DLD1 (cell line): ENCODE measurements around the gene ADCK2.
"Not testable (repeated sequence)": the region's sequence is repeated elsewhere in the genome, so short reads cannot be mapped to it uniquely, and the experiment has no call there.

Experiments used
- in situ Hi-C: cut with HindIII; loops from 2 replicates; pipeline ENCODE4 v1.10.0; 2017; ENCODE audit warnings: low sequenced_read_pairs

The ADCK2 gene

DNA sequence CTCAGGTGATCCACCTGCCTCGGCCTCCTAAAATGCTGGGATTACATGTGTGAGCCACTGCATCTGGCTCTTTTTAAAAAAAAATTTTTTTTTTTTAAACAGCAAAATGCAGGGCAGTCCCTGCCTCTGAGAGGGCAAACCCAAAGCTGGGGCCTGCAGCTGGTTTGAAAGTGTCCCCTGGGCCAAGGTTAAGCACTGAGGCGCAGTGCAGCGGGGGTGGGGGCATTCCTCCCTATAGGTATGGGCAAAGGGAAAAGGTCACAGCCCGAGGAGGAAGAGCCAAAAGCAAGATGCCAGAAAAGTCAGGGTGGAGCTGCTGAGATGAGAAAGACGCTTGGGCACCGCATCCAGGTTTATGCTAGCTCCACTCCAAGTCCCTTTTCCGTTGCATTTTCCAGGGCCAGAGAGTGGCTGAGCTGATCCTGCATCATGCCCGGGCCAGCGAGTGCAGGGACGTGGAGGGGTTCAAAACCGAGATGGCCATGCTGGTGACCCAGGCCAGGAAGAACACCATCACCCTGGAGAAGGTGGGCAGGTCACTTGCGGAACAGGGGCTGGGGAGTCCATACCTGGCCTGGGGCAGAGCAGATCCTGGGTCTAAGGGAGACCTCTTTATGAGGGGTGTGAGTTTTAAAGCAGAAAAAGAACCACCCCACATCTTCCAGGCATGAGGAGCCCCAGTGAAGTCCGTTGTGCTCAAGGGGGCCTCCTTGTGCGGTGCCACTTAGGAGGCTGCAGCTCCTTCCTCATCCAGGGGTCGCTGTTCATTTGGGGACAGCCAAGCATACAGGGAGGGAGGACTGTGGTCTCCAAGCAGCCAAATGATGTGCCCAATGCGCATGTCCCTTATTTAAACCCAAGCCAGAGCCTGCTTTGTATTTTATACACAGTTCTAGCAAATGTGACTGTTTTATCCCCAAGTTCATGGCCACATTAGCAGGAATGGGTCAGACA lies 16.7 kb downstream of the ADCK2 start:
- in situ Hi-C loops = no loop called here

GRCh38 chr7:140691376-140692045 lies 18.8 kb downstream of the ADCK2 start:
- in situ Hi-C loops = no loop called here

DNA sequence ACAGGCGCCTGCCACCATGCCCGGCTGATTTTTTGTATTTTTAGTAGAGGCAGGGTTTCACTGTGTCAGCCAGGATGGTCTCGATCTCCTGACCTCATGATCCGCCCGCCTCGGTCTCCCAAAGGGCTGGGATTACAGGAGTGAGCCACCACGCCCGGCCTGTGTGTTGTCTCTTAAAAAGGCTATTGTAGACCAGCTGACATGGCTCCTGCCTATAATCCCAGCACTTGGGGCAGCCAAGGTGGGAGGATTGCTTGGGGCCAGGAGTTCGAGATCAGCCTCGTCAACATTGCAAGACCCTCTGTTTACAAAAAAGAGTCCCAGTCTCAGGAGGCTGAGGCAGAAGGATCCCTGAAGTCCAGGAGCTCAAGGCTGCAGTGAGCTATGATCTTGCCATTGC lies 21.1 kb downstream of the ADCK2 start:
- in situ Hi-C loops = not testable (repeated sequence)

GRCh38 chr7:140694592-140694991 lies 21.8 kb downstream of the ADCK2 start:
- in situ Hi-C loops = no loop called here

DNA sequence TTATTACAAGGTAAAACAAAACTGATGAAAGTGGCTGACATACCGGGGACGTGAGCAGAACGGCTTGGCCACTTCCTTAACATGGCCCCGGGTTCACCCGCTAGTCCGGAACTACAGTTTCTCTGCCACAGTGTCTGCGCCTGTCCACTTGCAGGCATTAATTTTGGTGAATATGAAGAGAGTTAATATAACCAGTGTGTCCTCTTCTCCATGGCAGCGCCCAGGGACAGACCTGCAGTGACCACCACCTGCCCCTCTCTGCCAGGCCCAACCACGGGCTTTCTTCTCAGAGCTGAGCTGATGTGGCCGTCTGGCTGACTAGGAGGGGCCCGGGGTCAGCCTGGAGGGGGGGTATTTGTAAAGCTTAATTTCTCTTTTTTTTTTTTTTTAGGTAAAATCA lies 22.6 kb downstream of the ADCK2 start:
- in situ Hi-C loops = no loop called here

DNA sequence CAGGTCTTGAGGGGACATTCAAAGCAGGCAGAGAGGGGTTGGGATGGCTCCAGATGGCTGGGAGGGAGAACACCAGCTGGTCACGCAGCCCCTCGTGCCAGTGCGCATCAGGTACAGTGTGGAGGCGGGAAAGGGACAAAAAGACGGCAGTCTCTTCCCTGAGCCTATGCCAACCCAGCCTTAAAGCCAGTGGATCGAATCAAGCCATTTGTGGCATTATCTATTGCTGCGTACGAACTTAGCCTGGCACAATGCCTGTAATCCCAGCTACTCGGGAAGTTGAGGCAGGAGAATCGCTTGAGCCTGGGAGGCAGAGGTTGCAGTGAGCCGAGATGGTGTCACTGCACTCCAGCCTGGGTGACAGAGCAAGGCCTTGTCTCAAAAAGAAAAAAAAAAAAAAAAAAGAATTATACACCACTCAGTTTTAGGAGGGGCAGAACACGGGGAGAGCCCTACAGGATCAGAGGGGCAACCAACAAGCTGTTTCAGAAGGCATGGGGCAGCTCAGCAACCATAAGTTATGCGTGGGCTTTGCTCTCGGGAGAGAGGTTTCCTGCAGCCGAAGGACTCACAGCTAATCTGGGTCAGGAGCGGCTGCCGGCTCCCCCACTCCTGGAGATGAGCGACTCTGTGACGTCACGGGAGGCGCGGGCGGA lies 23.4 kb downstream of the ADCK2 start:
- in situ Hi-C loops = no loop called here

DNA sequence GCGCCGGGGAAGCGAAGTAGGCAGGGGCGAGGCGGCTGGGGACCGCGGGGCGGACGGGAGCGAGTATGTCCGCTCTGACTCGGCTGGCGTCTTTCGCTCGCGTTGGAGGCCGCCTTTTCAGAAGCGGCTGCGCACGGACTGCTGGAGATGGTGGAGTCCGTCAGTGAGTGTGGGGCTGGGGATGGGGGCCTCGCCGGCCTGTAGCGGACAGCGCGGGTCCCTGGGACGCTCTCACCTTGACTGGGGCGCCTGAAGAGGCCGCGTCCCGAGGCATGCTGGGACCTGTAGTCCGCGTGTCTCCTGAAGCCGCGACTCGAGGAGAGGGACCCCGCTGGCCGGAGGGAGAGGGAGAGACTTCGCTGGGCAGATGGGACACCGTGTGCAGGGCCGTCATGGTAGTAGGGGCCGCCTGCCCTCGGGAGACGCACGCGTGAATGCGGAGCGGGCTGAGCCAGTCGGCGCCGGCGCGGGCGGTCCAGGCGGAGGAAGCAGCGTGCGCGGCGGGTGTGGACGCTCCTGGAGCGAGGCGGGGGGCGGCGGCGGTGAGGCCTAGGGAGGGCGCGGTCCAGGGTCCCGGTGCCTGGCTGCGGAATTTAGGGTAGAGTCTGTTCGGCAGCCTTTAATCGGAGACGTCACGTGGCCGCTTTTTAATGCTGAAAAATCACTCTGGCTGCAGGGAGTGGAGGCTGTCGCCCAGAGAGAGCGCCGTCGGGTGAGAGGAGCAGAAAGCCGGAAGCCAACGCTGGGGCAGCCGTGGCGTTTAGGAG lies 24.1 kb downstream of the ADCK2 start, which contains the start of gene NDUFB2:
TSS of gene NDUFB2 (plus strand) at position 29 of the 767 bp plus-strand sequence. CDS start at position 66, 37 bp downstream.
- in situ Hi-C loops = no loop called here

GRCh38 chr7:140697447-140698143 lies 24.9 kb downstream of the ADCK2 start:
- in situ Hi-C loops = no loop called here

DNA sequence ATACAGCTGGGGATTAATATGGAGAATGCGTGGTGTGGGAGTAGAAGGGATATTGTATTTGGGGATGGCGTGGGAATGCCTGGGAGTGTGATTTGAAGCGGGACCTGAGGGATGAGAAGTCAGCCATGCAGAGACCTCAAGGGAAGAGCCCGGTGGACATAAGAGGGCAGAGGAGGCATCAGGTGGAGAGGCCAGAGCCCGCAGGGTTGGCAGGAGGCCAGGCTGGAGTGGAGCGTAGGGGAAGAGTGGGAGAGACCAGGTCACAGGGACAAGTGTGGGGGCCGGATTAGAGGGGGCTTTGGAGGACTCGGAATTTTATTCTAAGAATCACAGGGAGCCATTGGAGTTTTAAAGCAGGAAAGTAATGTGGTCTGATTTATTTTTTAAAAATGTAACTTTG lies 25.7 kb downstream of the ADCK2 start:
- in situ Hi-C loops = no loop called here

- in situ Hi-C loops = no loop called here
These were observed 30.0 kb downstream of the ADCK2 start for GRCh38 chr7:140702774-140703173.

GRCh38 chr7:140704205-140704604 lies 31.5 kb downstream of the ADCK2 start:
- in situ Hi-C loops = no loop called here

GRCh38 chr7:140707132-140707531 lies 34.4 kb downstream of the ADCK2 start:
- in situ Hi-C loops = no loop called here

DNA sequence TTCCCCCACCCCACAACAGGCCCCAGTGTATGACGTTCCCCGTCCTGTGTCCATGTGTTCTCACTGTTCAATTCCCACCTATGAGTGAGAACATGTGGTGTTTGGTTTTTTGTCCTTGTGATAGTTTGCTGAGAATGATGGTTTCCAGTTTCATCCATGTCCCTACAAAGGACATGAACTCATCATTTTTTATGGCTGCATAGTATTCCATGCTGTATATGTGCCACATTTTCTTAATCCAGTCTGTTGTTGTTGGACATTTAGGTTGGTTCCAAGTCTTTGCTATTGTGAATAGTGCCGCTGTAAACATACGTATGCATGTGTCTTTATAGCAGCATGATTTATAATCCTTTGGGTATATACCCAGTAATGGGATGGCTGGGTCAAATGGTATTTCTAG lies 36.0 kb downstream of the ADCK2 start:
- in situ Hi-C loops = not testable (repeated sequence)

DNA sequence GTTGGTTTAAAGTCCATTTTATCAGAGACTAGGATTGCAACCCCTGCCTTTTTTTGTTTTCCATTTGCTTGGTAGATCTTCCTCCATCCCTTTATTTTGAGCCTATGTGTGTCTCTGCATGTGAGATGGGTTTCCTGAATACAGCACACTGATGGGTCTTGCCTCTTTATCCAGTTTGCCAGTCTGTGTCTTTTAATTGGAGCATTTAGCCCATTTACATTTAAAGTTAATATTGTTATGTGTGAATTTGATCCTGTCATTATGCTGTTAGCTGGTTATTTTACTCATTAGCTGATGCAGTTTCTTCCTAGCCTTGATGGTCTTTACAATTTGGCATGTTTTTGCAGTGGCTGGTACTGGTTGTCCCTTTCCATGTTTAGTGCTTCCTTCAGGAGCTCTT lies 39.6 kb downstream of the ADCK2 start:
- in situ Hi-C loops = not testable (repeated sequence)

GRCh38 chr7:140714331-140715040 lies 41.7 kb downstream of the ADCK2 start:
- in situ Hi-C loops = no loop called here

DNA sequence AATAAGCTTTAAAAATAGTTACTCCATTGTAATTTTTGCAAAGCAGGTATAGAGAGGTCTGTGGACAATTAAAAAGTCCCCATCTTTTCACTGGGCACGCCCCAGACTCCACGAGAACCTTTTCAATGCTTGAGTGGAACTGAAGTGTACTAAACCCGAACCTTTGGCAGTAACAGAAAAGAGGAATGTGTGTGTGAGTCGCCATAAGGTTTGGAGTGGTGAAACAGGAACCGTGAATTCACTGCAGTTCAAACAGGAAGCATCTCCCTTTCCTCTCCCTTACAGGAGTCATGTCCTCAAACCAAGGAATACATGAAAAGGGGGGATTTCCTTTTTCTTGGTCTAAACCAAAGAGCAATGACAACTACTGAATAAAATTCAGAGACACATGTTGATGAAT lies 47.0 kb downstream of the ADCK2 start:
- in situ Hi-C loops = no loop called here

DNA sequence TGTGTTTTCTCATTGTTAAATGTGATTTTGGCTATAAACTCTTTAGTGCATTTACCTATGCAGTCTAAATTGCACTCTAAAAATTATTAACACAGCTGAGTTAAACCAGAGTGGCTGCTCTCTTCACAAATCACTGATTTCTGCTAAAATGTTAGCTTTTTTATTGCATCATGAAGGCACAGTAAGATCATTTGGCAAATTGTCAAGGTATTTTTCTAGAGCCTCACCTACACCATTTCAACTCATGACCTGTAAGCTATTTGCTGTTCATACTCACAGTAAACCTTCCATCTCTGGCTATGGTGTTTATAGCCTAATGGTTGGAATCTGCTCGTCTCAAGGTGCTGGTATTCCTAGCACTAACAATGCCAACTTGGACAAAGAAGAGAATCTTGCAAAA lies 49.5 kb downstream of the ADCK2 start:
- in situ Hi-C loops = no loop called here

DNA sequence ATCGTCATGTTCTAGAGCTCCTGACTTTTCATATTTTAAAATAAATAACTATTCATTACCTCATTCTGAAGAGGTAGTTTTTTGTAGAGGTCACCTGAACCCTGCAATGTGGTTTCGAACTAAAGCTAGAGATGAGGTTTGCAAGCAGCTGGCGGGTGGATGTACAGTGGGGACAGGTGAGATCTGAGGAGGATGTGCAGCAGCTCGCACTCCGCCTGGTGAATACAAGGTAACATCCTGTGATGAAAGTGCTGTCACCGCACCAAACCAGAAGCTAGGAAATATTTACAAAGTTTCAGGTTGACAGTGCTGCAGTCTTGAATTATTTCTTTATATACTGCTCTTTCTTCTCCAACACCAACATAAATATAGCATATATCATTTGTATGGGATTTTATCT lies 50.3 kb downstream of the ADCK2 start:
- in situ Hi-C loops = no loop called here

GRCh38 chr7:140723574-140723973 lies 50.8 kb downstream of the ADCK2 start:
- in situ Hi-C loops = no loop called here

- in situ Hi-C loops = no loop called here
These were observed 52.0 kb downstream of the ADCK2 start for GRCh38 chr7:140724706-140725105.
